IMR-90 (cell line): ENCODE results near the gene DNM3. TPM values are rescaled to one million over a fixed set of nuclear protein-coding genes. Genes with fewer than 3 reads are reported as not detected.

ENCODE experiments used
- ATAC-seq: fragments of 200-7000 bp; cut with Tn5 transposase; 2 replicates; pipeline ENCODE4 v1.9.1; 2020; ENCODE audit warnings: low read depth, mild to moderate bottlenecking, moderate library complexity
- BruUV-seq: library from RNA; stranded (reverse); fragments of 400-500 nt; replicated peaks from 2 replicates; lab custom pipeline; 2021; lab: Mats Ljungman, UMichigan
- CTCF ChIA-PET: fragments of 300-600 bp; formaldehyde crosslinking; extraction: SDS; loops from one replicate; lab custom pipeline; 2021; ENCODE audit warnings: antibody characterized with exemption; lab: Yijun Ruan, JAX
- POLR2A ChIA-PET: fragments of 300-600 bp; sonication (Branson Sonifier 250); formaldehyde crosslinking; loops from one replicate; lab custom pipeline; 2022; ENCODE audit warnings: antibody characterized with exemption; ENCODE audit not compliant: unreplicated experiment; lab: Charles Lee
- DNase-seq: peaks from one replicate; pipeline ENCODE4 v3.0.0; 2013
- H2AFZ ChIP-seq: replicated peaks from 2 replicates; pipeline ENCODE3; 2013; ENCODE audit warnings: low read length, mild to moderate bottlenecking; ENCODE audit not compliant: poor library complexity
- H2AK5ac ChIP-seq: 2 replicates; pipeline ENCODE4 v1.6.1; 2013; ENCODE audit warnings: low read depth, low read length, inconsistent platforms
- H2AK9ac ChIP-seq: replicated peaks from 2 replicates; pipeline ENCODE3; 2013; ENCODE audit warnings: mild to moderate bottlenecking, low read depth, low read length, moderate library complexity; ENCODE audit not compliant: poor library complexity
- H2BK120ac ChIP-seq: 2 replicates; pipeline ENCODE4 v1.6.1; 2013; ENCODE audit warnings: low read depth, low read length, inconsistent platforms
- H2BK15ac ChIP-seq: 3 replicates; pipeline ENCODE4 v1.6.1; 2013; ENCODE audit warnings: low read depth, low read length, inconsistent platforms
- H2BK20ac ChIP-seq: 2 replicates; pipeline ENCODE4 v1.6.1; 2013; ENCODE audit warnings: low read depth, mild to moderate bottlenecking, inconsistent platforms, low read length, moderate library complexity
- H2BK5ac ChIP-seq: 2 replicates; pipeline ENCODE4 v1.6.1; 2013; ENCODE audit warnings: mild to moderate bottlenecking, low read depth, low read length, inconsistent platforms; ENCODE audit not compliant: poor library complexity, severe bottlenecking
- H3K14ac ChIP-seq: replicated peaks from 2 replicates; pipeline ENCODE4 v1.6.1; 2013; ENCODE audit warnings: low read depth, low read length, inconsistent platforms
- H3K18ac ChIP-seq: 2 replicates; pipeline ENCODE4 v1.6.1; 2013; ENCODE audit warnings: low read depth, low read length, control low read depth
- H3K23ac ChIP-seq: 2 replicates; pipeline ENCODE4 v1.6.1; 2013; ENCODE audit warnings: low read depth, low read length, inconsistent platforms
- H3K27ac ChIP-seq: 2 replicates; pipeline ENCODE4 v1.5.1; 2013; ENCODE audit warnings: mild to moderate bottlenecking, control low read depth, low read length; ENCODE audit not compliant: insufficient read depth
- H3K27me3 ChIP-seq: 2 replicates; pipeline ENCODE4 v1.6.1; 2013; ENCODE audit warnings: low read length; ENCODE audit not compliant: control insufficient read depth, insufficient read depth
- H3K36me3 ChIP-seq: 2 replicates; pipeline ENCODE4 v1.6.1; 2013; ENCODE audit warnings: low read length, mixed read lengths; ENCODE audit not compliant: control insufficient read depth, insufficient read depth
- H3K4ac ChIP-seq: 2 replicates; pipeline ENCODE4 v1.6.1; 2013; ENCODE audit warnings: low read depth, low read length, inconsistent platforms
- H3K4me1 ChIP-seq: 2 replicates; pipeline ENCODE4 v1.6.1; 2013; ENCODE audit warnings: low read length, mixed read lengths; ENCODE audit not compliant: control insufficient read depth, insufficient read depth
- H3K4me2 ChIP-seq: 2 replicates; pipeline ENCODE4 v1.6.1; 2013; ENCODE audit warnings: low read depth, mild to moderate bottlenecking, control low read depth, low read length, moderate library complexity
- H3K4me3 ChIP-seq: 2 replicates; pipeline ENCODE4 v1.5.1; 2013; ENCODE audit warnings: low read depth, mild to moderate bottlenecking, control low read depth, low read length, moderate library complexity; ENCODE audit not compliant: insufficient read depth
- H3K56ac ChIP-seq: 2 replicates; pipeline ENCODE4 v1.6.1; 2013; ENCODE audit warnings: low read length, inconsistent platforms; ENCODE audit not compliant: insufficient read depth; ENCODE audit errors: extremely low read depth
- H3K79me1 ChIP-seq, 2 experiments: 2 replicates each; pipeline ENCODE4 v1.6.1; 2013; ENCODE audit warnings: low read length in 2 of 2, inconsistent platforms in 1 of 2, low read depth in 1 of 2
- H3K9ac ChIP-seq: 2 replicates; pipeline ENCODE4 v1.6.1; 2013; ENCODE audit warnings: low read depth, low read length, control low read depth
- H3K9me1 ChIP-seq: 2 replicates; pipeline ENCODE4 v1.6.1; 2013; ENCODE audit warnings: low read length, inconsistent platforms; ENCODE audit not compliant: insufficient read depth
- H3K9me3 ChIP-seq: 2 replicates; pipeline ENCODE4 v1.6.1; 2013; ENCODE audit warnings: low read length; ENCODE audit not compliant: control insufficient read depth, insufficient read depth
- H4K20me1 ChIP-seq: 2 replicates; pipeline ENCODE4 v1.6.1; 2013; ENCODE audit warnings: low read length, inconsistent platforms; ENCODE audit not compliant: insufficient read depth
- H4K5ac ChIP-seq: 2 replicates; pipeline ENCODE4 v1.6.1; 2013; ENCODE audit warnings: mild to moderate bottlenecking, low read depth, low read length, control low read depth
- H4K8ac ChIP-seq, 2 experiments: 2 replicates each; pipeline ENCODE4 v1.6.1; 2013; ENCODE audit warnings: low read depth in 2 of 2, low read length in 2 of 2, control low read depth in 1 of 2, inconsistent platforms in 1 of 2
- H4K91ac ChIP-seq: 2 replicates; pipeline ENCODE4 v1.6.1; 2013; ENCODE audit warnings: low read depth, low read length, inconsistent platforms; ENCODE audit not compliant: insufficient read depth
- NFE2L2 ChIP-seq: fragments of 150-350 bp; IDR thresholded peaks from 2 replicates; pipeline ENCODE4 v1.6.1; 2016; ENCODE audit warnings: low read depth, mild to moderate bottlenecking, low read length
- RAD21 ChIP-seq: IDR thresholded peaks from 2 replicates; pipeline ENCODE4 v1.6.1; 2012; ENCODE audit warnings: low read length, improper control_type of control experiment
- WGBS, 2 experiments: methylation state at CpG; one replicate each; pipeline versions ENCODE4 v1.1.5 to v1.1.7; 2013; ENCODE audit warnings: missing lambda C conversion rate in 2 of 2; ENCODE audit not compliant: insufficient read length in 1 of 2; ENCODE audit errors: extremely low coverage in 2 of 2; 5-methylcytosine and 5-hydroxymethylcytosine counted together
- dilution Hi-C: fragments of 300-500 bp; cut with HindIII; formaldehyde crosslinking; loops from one replicate; pipeline ENCODE4 v1.14.3; 2018; ENCODE audit warnings: low sequenced_read_pairs; ENCODE audit not compliant: unreplicated experiment
- in situ Hi-C: fragments of 300-500 bp; cut with MboI; formaldehyde crosslinking; loops from 3 replicates; pipeline ENCODE4 v1.14.3; 2019; ENCODE audit warnings: low sequenced_read_pairs, inconsistent platforms, mixed read lengths
- intact Hi-C: fragments of 100-400 bp; cut with micrococcal nuclease; formaldehyde crosslinking; loops from 2 replicates; pipeline ENCODE4 v1.10.0; 2022
- polyA plus RNA-seq, 3 experiments: library from polyadenylated mRNA; depleted of rRNA; stranded (reverse); fragments of >200 nt; gene quantifications; 2 replicates each; pipeline ENCODE4 v1.2.3, GENCODE V29; 2012; ENCODE audit warnings: low replicate concordance in 1 of 3
- total RNA-seq: library from RNA; depleted of rRNA; stranded (reverse); fragments of >200 nt; gene quantifications from 2 replicates; pipeline ENCODE4 v1.2.3, GENCODE V29; 2012

DNM3 gene
- total and polyA plus RNA-seq, 2 of the 4 experiments (the other 2 are of a cell fraction): 0.36 TPM

- Histone ChIP-seq H2AFZ (no peak overlapping the region), H3K9me3 (peaks cover 2% of the 10 kb centered on the region; the same call in 1 of the 2 replicates), H3K23ac (no peak overlapping the region), H4K20me1 (no peaks in the 10 kb centered on the region), H4K5ac (no peak overlapping the region), H2BK15ac (no peak overlapping the region), H3K27me3 (no peaks in the 10 kb centered on the region), H3K14ac (no peak overlapping the region), H4K91ac (no peak overlapping the region), H3K9me1 (no peaks in the 10 kb centered on the region), H3K4me1 (no peaks in the 10 kb centered on the region), H3K56ac (no peak overlapping the region), H3K4ac (no peak overlapping the region), H3K18ac (no peak overlapping the region), H2BK20ac (no peak overlapping the region), H3K4me3 (no peak overlapping the region), H2AK5ac (no peak overlapping the region), H3K36me3 (no peaks in the 10 kb centered on the region), H3K27ac (no peak overlapping the region), H2BK120ac (no peak overlapping the region), H3K9ac (no peak overlapping the region), H4K8ac (no peak overlapping the region), H3K4me2 (no peak overlapping the region), H2AK9ac (no peak overlapping the region), H2BK5ac (no peak overlapping the region), H3K79me1 (no peaks in the 10 kb centered on the region)
- CTCF ChIA-PET: no interaction called here
- intact Hi-C loops: no loop called here
- in situ Hi-C loops: no loop called here
- 0 out of 2 replicates have a peak, but pooled peaks have one; percentile 15 for TF ChIP-seq NFE2L2
- TF ChIP-seq RAD21: no peak
- POLR2A ChIA-PET: no interaction called here
- BruUV-seq: no TSS peak
- DNase-seq: no peak
- dilution Hi-C loops: no loop called here
- WGBS, 2 experiments: 50% methylated on average over 1 of the region's 4 CpGs; no CpG with 5 or more reads in 1 of the 2 experiments
- no peak for ATAC-seq
Measured at GRCh38 chr1:172208635-172209034, 367.3 kb downstream of the DNM3 start.
